ENCODE results near the gene FRRS1.

GRCh38 chr1:99748419-99748818, 18.0 kb downstream of the FRRS1 start:
- TF ChIP-seq, protein P1, sequence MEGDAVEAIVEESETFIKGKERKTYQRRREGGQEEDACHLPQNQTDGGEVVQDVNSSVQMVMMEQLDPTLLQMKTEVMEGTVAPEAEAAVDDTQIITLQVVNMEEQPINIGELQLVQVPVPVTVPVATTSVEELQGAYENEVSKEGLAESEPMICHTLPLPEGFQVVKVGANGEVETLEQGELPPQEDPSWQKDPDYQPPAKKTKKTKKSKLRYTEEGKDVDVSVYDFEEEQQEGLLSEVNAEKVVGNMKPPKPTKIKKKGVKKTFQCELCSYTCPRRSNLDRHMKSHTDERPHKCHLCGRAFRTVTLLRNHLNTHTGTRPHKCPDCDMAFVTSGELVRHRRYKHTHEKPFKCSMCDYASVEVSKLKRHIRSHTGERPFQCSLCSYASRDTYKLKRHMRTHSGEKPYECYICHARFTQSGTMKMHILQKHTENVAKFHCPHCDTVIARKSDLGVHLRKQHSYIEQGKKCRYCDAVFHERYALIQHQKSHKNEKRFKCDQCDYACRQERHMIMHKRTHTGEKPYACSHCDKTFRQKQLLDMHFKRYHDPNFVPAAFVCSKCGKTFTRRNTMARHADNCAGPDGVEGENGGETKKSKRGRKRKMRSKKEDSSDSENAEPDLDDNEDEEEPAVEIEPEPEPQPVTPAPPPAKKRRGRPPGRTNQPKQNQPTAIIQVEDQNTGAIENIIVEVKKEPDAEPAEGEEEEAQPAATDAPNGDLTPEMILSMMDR (IDR thresholded peaks at IDR 0.05): no peak
- TF ChIP-seq POLR2A (IDR thresholded peaks at IDR 0.05) (no peak), EP300 (IDR thresholded peaks at IDR 0.05) (no peak), POLR2AphosphoS5 (IDR thresholded peaks at IDR 0.05) (no peak)

Measured in suprapubic skin (tissue), 4 donors.